Astrocyte of the spinal cord (primary cell): ENCODE results near the gene UBE2C.
A peak's percentile ranks its signal among the peaks of the same experiment; 100 is the strongest.
"Not testable (repeated sequence)": the region's sequence is repeated elsewhere in the genome, so short reads cannot be mapped to it uniquely, and the experiment has no call there.

Experiments used
- DNase-seq: peaks from one replicate; pipeline ENCODE4 v3.0.0; 2011; ENCODE audit warnings: low read depth, low spot score
- H3K4me3 ChIP-seq: 2 replicates; pipeline ENCODE4 v1.5.1; 2011; ENCODE audit warnings: low read depth, mild to moderate bottlenecking, low read length, moderate library complexity
- CTCF ChIP-seq: IDR thresholded peaks from 2 replicates; pipeline ENCODE4 v1.5.1; 2012; ENCODE audit warnings: low read depth, mild to moderate bottlenecking, low read length, inconsistent platforms
- in situ Hi-C: cut with HindIII; loops from 2 replicates; pipeline ENCODE4 v1.10.0; 2017; ENCODE audit warnings: low sequenced_read_pairs

The UBE2C gene

GRCh38 chr20:45781391-45781931 lies 31.0 kb upstream of the UBE2C start:
- no peak overlapping the region for H3K4me3 ChIP-seq
- peak; percentile 85 for DNase-seq
- in situ Hi-C loops: no loop called here
- no peak for TF ChIP-seq CTCF

GRCh38 chr20:45782890-45783289 lies 29.6 kb upstream of the UBE2C start:
- H3K4me3 ChIP-seq: no peak overlapping the region
- TF ChIP-seq CTCF: no peak
- in situ Hi-C loops: no loop called here
- no peak for DNase-seq

- peak; percentile 18 for DNase-seq
- TF ChIP-seq CTCF: no peak
- in situ Hi-C loops: no loop called here
- H3K4me3 ChIP-seq: no peak overlapping the region
Observed at GRCh38 chr20:45783656-45784294, 28.7 kb upstream of the UBE2C start.

GRCh38 chr20:45788351-45788750 lies 24.1 kb upstream of the UBE2C start:
- no peak overlapping the region for H3K4me3 ChIP-seq
- no peak for TF ChIP-seq CTCF
- DNase-seq: no peak
- in situ Hi-C loops: no loop called here

- no peak for DNase-seq
- TF ChIP-seq CTCF: no peak
- peak overlapping the region; percentile 81 for H3K4me3 ChIP-seq
- in situ Hi-C loops: no loop called here
Observed at GRCh38 chr20:45792317-45793118, 19.9 kb upstream of the UBE2C start.

- in situ Hi-C loops: no loop called here
- no peak for TF ChIP-seq CTCF
- H3K4me3 ChIP-seq: no peak overlapping the region
- no peak for DNase-seq
Observed at GRCh38 chr20:45796337-45797065, 15.9 kb upstream of the UBE2C start.

- in situ Hi-C loops, H3K4me3 ChIP-seq, DNase-seq: not testable (repeated sequence)
Observed at GRCh38 chr20:45797510-45797909, 14.9 kb upstream of the UBE2C start.

- H3K4me3 ChIP-seq, DNase-seq, in situ Hi-C loops: not testable (repeated sequence)
Observed at GRCh38 chr20:45797955-45798354, 14.5 kb upstream of the UBE2C start.
